DOHH2 (cell line): ENCODE measurements around the gene ZNF605.

ENCODE experiments used
- H3F3A ChIP-seq: fragments of 200-600 bp; sonication (generic), shearing (Covaris generic); 2 replicates; pipeline ENCODE4 v1.6.0; 2016; ENCODE audit warnings: antibody characterized with exemption, mild to moderate bottlenecking; ENCODE audit not compliant: control insufficient read depth, insufficient read depth
- H3K27ac ChIP-seq: fragments of 200-600 bp; sonication (generic); 2 replicates; pipeline ENCODE4 v1.5.1; 2014; ENCODE audit warnings: low read depth, mild to moderate bottlenecking, low read length, moderate library complexity
- H3K27me3 ChIP-seq: fragments of 200-600 bp; sonication (generic); 2 replicates; pipeline ENCODE4 v1.6.1; 2014; ENCODE audit warnings: mild to moderate bottlenecking, low read length, mixed read lengths; ENCODE audit not compliant: control insufficient read depth
- H3K36me3 ChIP-seq: fragments of 200-600 bp; sonication (generic); 2 replicates; pipeline ENCODE4 v1.6.1; 2014; ENCODE audit warnings: mild to moderate bottlenecking, low read length, moderate library complexity, mixed read lengths; ENCODE audit not compliant: control insufficient read depth
- H3K4me1 ChIP-seq: fragments of 200-600 bp; sonication (generic); 2 replicates; pipeline ENCODE4 v1.6.1; 2014; ENCODE audit warnings: mild to moderate bottlenecking, low read length, mixed read lengths; ENCODE audit not compliant: control insufficient read depth
- H3K4me2 ChIP-seq: fragments of 200-600 bp; sonication (generic); 2 replicates; pipeline ENCODE4 v1.6.0; 2014; ENCODE audit warnings: mild to moderate bottlenecking, low read length, moderate library complexity
- H3K4me3 ChIP-seq: fragments of 200-600 bp; sonication (generic); 2 replicates; pipeline ENCODE4 v1.5.1; 2014; ENCODE audit warnings: mild to moderate bottlenecking, low read length, mixed read lengths
- H3K79me2 ChIP-seq: fragments of 200-600 bp; sonication (generic); 2 replicates; pipeline ENCODE4 v1.6.1; 2014; ENCODE audit warnings: mild to moderate bottlenecking, low read length, mixed read lengths; ENCODE audit not compliant: control insufficient read depth
- H3K9me2 ChIP-seq: fragments of 200-600 bp; sonication (generic); replicated peaks from 2 replicates; pipeline ENCODE4 v1.6.1; 2014; ENCODE audit warnings: mild to moderate bottlenecking, low read length, mixed read lengths; ENCODE audit not compliant: control insufficient read depth
- H3K9me3 ChIP-seq: fragments of 200-600 bp; sonication (generic); 2 replicates; pipeline ENCODE4 v1.6.1; 2014; ENCODE audit warnings: antibody characterized with exemption, low read length, mixed read lengths; ENCODE audit not compliant: control insufficient read depth, insufficient read depth
- H4K20me1 ChIP-seq: fragments of 200-600 bp; sonication (generic); 2 replicates; pipeline ENCODE4 v1.6.0; 2014; ENCODE audit warnings: low read depth, mild to moderate bottlenecking, antibody characterized with exemption, low read length, moderate library complexity; ENCODE audit not compliant: control insufficient read depth, insufficient read depth
- EZH2phosphoT487 ChIP-seq: fragments of 200-600 bp; sonication (generic); IDR thresholded peaks from 2 replicates; pipeline ENCODE4 v1.6.1; 2017; ENCODE audit warnings: borderline replicate concordance, mild to moderate bottlenecking, antibody characterized with exemption, low read length, moderate library complexity, mixed read lengths
- TF ChIP-seq, protein P1 (sequence below): fragments of 200-600 bp; sonication (generic); IDR thresholded peaks from one replicate; pipeline ENCODE4 v1.5.1; 2014; ENCODE audit warnings: antibody characterized with exemption, mild to moderate bottlenecking, low read depth, low read length; ENCODE audit not compliant: poor library complexity, severe bottlenecking

The ZNF605 gene

DNA sequence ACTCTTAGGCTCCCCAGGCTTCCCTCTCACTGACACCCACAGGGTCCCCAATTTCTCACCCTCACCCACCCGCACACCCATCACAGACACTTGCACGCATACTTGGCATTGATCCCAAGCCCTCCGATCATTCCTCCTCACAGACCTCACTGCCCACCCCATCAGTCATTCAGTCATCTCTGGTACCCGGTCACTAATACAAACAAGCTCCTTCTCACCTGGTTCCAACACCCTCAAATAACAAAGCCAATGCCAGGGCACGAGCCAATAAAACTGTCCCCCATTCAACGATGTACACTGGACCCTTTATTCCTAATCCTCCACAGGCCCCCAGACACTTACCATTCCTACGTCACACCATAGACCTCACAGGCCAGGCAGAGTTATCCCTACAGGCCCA lies 2.3 kb downstream of the ZNF605 start:
- H3K27ac ChIP-seq: no peak overlapping the region
- no peaks in the 10 kb centered on the region for H3K9me2 ChIP-seq
- peaks cover 10% of the 10 kb centered on the region for H3K79me2 ChIP-seq
- H3K27me3 ChIP-seq: no peaks in the 10 kb centered on the region
- 0 out of 2 replicates have a peak, but pooled peaks cover 2% of the 10 kb centered on the region for H3F3A ChIP-seq
- no peak overlapping the region for H3K4me2 ChIP-seq
- peaks cover 55% of the 10 kb centered on the region for H3K9me3 ChIP-seq
- TF ChIP-seq EZH2phosphoT487: no peak
- TF ChIP-seq, protein P1, sequence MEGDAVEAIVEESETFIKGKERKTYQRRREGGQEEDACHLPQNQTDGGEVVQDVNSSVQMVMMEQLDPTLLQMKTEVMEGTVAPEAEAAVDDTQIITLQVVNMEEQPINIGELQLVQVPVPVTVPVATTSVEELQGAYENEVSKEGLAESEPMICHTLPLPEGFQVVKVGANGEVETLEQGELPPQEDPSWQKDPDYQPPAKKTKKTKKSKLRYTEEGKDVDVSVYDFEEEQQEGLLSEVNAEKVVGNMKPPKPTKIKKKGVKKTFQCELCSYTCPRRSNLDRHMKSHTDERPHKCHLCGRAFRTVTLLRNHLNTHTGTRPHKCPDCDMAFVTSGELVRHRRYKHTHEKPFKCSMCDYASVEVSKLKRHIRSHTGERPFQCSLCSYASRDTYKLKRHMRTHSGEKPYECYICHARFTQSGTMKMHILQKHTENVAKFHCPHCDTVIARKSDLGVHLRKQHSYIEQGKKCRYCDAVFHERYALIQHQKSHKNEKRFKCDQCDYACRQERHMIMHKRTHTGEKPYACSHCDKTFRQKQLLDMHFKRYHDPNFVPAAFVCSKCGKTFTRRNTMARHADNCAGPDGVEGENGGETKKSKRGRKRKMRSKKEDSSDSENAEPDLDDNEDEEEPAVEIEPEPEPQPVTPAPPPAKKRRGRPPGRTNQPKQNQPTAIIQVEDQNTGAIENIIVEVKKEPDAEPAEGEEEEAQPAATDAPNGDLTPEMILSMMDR: no peak
- no peaks in the 10 kb centered on the region for H3K36me3 ChIP-seq
- H3K4me3 ChIP-seq: no peak overlapping the region
- H4K20me1 ChIP-seq: no peaks in the 10 kb centered on the region
- H3K4me1 ChIP-seq: peaks cover 7% of the 10 kb centered on the region

DNA sequence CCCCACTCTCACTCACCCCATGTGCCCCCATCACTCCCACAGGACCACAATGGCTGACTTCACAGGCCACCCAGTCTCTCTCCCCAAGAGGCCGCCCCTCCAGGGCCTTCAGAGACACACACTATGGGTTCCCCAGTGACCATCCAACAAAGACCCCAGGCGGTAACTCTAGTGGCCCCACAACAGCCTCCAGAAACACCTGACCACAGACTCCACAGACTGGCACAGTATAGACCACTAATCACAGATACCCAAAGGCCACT lies 3.0 kb downstream of the ZNF605 start:
- Histone ChIP-seq H3K9me2 (no peaks in the 10 kb centered on the region), H3K27me3 (no peaks in the 10 kb centered on the region), H3K79me2 (peaks cover 10% of the 10 kb centered on the region), H3K4me1 (peaks cover 7% of the 10 kb centered on the region), H3K4me3 (no peak overlapping the region), H3K9me3 (peaks cover 58% of the 10 kb centered on the region), H3K4me2 (no peak overlapping the region), H3K36me3 (no peaks in the 10 kb centered on the region), H3F3A (0 out of 2 replicates have a peak, but pooled peaks cover 2% of the 10 kb centered on the region), H3K27ac (no peak overlapping the region), H4K20me1 (no peaks in the 10 kb centered on the region)
- TF ChIP-seq, protein P1: no peak
- TF ChIP-seq EZH2phosphoT487: no peak

DNA sequence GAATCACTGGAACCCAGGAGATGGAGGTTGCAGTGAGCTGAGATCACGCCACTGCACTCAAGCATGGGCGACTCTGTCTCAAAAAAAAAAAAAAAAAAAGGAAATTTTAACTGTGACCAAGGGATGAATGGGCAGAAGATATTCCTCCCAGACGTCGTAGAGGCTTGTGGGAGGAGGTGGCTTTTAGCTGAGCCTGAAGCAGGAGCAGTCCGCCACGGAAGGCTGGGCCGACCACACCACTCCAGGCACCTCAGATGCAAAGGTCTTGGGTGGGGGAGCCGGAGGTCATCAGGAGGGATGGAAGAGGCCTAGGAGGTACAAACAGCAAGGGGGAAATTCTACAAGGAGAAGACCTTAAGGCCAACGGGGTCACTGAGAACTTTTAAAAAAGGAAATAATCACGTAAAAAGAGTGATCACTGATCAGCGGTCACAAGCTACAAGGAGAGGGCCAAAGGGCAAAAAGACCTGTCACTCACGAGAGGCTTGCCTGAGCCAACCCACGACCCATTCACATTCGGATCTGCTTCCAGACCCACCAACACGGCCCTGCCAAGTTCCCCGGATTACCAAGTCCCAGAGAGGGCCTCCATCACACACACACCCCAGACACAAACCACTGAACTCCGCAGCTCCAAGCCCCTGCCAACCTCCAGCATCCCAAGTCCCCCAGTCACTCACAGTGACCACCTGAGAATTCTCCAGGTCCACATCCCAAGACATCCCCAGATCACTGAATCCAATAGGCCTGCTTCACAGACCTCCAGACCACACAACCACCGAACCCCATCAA lies 3.5 kb downstream of the ZNF605 start:
- no peaks in the 10 kb centered on the region for H4K20me1 ChIP-seq
- H3K4me3 ChIP-seq: no peak overlapping the region
- no peak overlapping the region for H3K27ac ChIP-seq
- H3K27me3 ChIP-seq: no peaks in the 10 kb centered on the region
- H3K79me2 ChIP-seq: peaks cover 10% of the 10 kb centered on the region
- no peaks in the 10 kb centered on the region; the same call in 1 of the 2 replicates for H3K36me3 ChIP-seq
- H3F3A ChIP-seq: 0 out of 2 replicates have a peak, but pooled peaks cover 2% of the 10 kb centered on the region
- no peak overlapping the region for H3K4me2 ChIP-seq
- peaks cover 62% of the 10 kb centered on the region for H3K9me3 ChIP-seq
- no peaks in the 10 kb centered on the region for H3K9me2 ChIP-seq
- peaks cover 7% of the 10 kb centered on the region for H3K4me1 ChIP-seq
- TF ChIP-seq, protein P1: no peak
- TF ChIP-seq EZH2phosphoT487: no peak
